ENCODE results near the gene TRPV4. TPM values are rescaled to one million over a fixed set of nuclear protein-coding genes. Genes with fewer than 3 reads are reported as not detected.

Gene TRPV4
- total and polyA plus RNA-seq, 2 donors (not counting 3 experiments of a cell fraction or from before 2014, with no cell fraction given): 8.8 to 22.3 TPM

DNA sequence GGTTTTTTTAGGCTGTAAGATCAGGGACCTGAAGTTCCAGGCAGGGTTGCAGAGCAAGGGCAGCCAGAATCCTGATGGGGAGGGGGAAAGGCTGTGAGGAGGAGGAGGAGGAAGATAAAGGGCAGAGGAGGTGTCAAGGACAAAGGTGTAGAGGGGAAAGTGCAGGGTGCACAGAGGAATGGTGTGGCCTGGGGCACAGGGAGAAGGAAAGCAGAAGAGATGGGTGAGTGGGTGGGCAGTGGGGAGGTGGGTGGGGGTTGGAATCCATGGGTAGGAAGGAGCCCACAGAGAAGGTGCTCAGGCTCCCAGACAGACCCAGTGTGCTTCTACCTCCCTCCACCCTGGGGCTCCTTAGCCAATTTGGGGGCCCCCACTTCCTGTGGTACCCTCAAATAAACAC is 11.2 kb downstream of the TRPV4 start:
- no peaks in the 10 kb centered on the region for H3K9me1 ChIP-seq (replicated peaks; ENCODE audit: control insufficient read depth, extremely low read depth, insufficient read depth, low read length)
- POLR2A ChIA-PET: no interaction called here
- dilution Hi-C loops (cut with MboI; ENCODE audit: extremely low pct_ligation_motif_present, low sequenced_read_pairs) (no loop called here), intact Hi-C loops (cut with micrococcal nuclease) (no loop called here)
- H3K9ac ChIP-seq (replicated peaks; ENCODE audit: extremely low read depth, insufficient read depth, low read length): no peak overlapping the region
- H3K4me3 ChIP-seq (replicated peaks in 1 of 3; ENCODE audit: insufficient read depth in 1 of 3, low read depth in 1 of 3, low read length in 3 of 3): no peak overlapping the region
- no peaks in the 10 kb centered on the region for H3K4me1 ChIP-seq (ENCODE audit: control insufficient read depth, extremely low read depth, insufficient read depth, low read length)
- H3K9me3 ChIP-seq (replicated peaks; ENCODE audit: control insufficient read depth, insufficient read depth, low read length): no peaks in the 10 kb centered on the region
- no peak overlapping the region for H2AFZ ChIP-seq (ENCODE audit: low read depth, low read length)
- FAIRE-seq (no peak), DNase-seq (ENCODE audit: low read depth, low spot score) (no peak)
- no peaks in the 10 kb centered on the region for H3K79me2 ChIP-seq (ENCODE audit: control insufficient read depth, insufficient read depth, low read length)
- no TSS peak for BruUV-seq (replicated peaks)
- no peaks in the 10 kb centered on the region for H3K27me3 ChIP-seq (ENCODE audit: control insufficient read depth in 2 of 2, insufficient read depth in 2 of 2, low read length in 2 of 2)
- no peaks in the 10 kb centered on the region for H4K20me1 ChIP-seq (replicated peaks; ENCODE audit: control insufficient read depth, extremely low read depth, insufficient read depth, low read length)
- CTCF ChIA-PET: no interaction called here
- H3K4me2 ChIP-seq (ENCODE audit: insufficient read depth, low read length): no peak overlapping the region
- no peak for TF ChIP-seq EZH2 (IDR thresholded peaks at IDR 0.05; ENCODE audit: borderline replicate concordance, low read depth, low read length, severe bottlenecking)
- TF ChIP-seq, protein P1, sequence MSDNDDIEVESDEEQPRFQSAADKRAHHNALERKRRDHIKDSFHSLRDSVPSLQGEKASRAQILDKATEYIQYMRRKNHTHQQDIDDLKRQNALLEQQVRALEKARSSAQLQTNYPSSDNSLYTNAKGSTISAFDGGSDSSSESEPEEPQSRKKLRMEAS (IDR thresholded peaks at IDR 0.05; ENCODE audit: insufficient read depth, insufficient read length): no peak
- TF ChIP-seq, protein P2, sequence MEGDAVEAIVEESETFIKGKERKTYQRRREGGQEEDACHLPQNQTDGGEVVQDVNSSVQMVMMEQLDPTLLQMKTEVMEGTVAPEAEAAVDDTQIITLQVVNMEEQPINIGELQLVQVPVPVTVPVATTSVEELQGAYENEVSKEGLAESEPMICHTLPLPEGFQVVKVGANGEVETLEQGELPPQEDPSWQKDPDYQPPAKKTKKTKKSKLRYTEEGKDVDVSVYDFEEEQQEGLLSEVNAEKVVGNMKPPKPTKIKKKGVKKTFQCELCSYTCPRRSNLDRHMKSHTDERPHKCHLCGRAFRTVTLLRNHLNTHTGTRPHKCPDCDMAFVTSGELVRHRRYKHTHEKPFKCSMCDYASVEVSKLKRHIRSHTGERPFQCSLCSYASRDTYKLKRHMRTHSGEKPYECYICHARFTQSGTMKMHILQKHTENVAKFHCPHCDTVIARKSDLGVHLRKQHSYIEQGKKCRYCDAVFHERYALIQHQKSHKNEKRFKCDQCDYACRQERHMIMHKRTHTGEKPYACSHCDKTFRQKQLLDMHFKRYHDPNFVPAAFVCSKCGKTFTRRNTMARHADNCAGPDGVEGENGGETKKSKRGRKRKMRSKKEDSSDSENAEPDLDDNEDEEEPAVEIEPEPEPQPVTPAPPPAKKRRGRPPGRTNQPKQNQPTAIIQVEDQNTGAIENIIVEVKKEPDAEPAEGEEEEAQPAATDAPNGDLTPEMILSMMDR (IDR thresholded peaks at IDR 0.05; ENCODE audit: extremely low read depth in 1 of 2, insufficient read depth in 1 of 2, low read depth in 1 of 2, low read length in 2 of 2): no peak
- no peak for TF ChIP-seq POLR2AphosphoS5 (IDR thresholded peaks at IDR 0.05; ENCODE audit: insufficient read depth, low read depth, low read length)
- TF ChIP-seq MYC (IDR thresholded peaks at IDR 0.05; ENCODE audit: low read depth, low read length): no peak
- TF ChIP-seq POLR2A (IDR thresholded peaks at IDR 0.05; ENCODE audit: low read depth, low read length): no peak
- no peak for TF ChIP-seq GATA2 (IDR thresholded peaks at IDR 0.05; ENCODE audit: insufficient read depth, insufficient read length, low read depth, low read length)
- no peak for TF ChIP-seq FOS (IDR thresholded peaks at IDR 0.05; ENCODE audit: borderline replicate concordance, insufficient read depth, low read length)
- TF ChIP-seq JUN (IDR thresholded peaks at IDR 0.05; ENCODE audit: borderline replicate concordance, insufficient read depth, insufficient read length, low read depth): no peak
- H3K36me3 ChIP-seq (ENCODE audit: control insufficient read depth in 2 of 2, extremely low read depth in 1 of 2, insufficient read depth in 2 of 2, low read length in 2 of 2): no peaks in the 10 kb centered on the region
- no peak overlapping the region for H3K27ac ChIP-seq (ENCODE audit: insufficient read depth, low read depth, low read length)

Data from endothelial cell of umbilical vein (primary cell).